ENCODE measurements around the gene IVD.

Gene IVD

GRCh38 chr15:40460404-40460803 is 54.8 kb downstream of the IVD start:
- FAIRE-seq, result no peak

GRCh38 chr15:40461958-40462357 is 56.4 kb downstream of the IVD start:
- FAIRE-seq, result no peak

- no peak for FAIRE-seq
Measured at GRCh38 chr15:40463279-40463678, 57.7 kb downstream of the IVD start.

- FAIRE-seq, result no peak
Measured at GRCh38 chr15:40463886-40464545, 58.4 kb downstream of the IVD start.

- no peak for FAIRE-seq
Measured at GRCh38 chr15:40464595-40465185, 59.1 kb downstream of the IVD start.

GRCh38 chr15:40465939-40466338 is 60.3 kb downstream of the IVD start:
- FAIRE-seq, result no peak

GRCh38 chr15:40466426-40467260 is 61.0 kb downstream of the IVD start:
- no peak for FAIRE-seq

- no peak for FAIRE-seq
Measured at GRCh38 chr15:40467261-40467615, 61.6 kb downstream of the IVD start.

GRCh38 chr15:40468898-40469331 is 63.3 kb downstream of the IVD start:
- FAIRE-seq, result no peak

GRCh38 chr15:40469776-40470390 is 64.3 kb downstream of the IVD start:
- FAIRE-seq, result no peak

- FAIRE-seq, result no peak
Measured at GRCh38 chr15:40470423-40471104, 65.0 kb downstream of the IVD start, which contains the start of gene CHST14. Gene CHST14 (plus strand): TSS chr15:40470984. CDS start chr15:40471214, 230 bp downstream.
